ENCODE measurements around the gene FOXQ1.
A peak's percentile ranks its signal among the peaks of the same experiment; 100 is the strongest.

The FOXQ1 gene, protein sequence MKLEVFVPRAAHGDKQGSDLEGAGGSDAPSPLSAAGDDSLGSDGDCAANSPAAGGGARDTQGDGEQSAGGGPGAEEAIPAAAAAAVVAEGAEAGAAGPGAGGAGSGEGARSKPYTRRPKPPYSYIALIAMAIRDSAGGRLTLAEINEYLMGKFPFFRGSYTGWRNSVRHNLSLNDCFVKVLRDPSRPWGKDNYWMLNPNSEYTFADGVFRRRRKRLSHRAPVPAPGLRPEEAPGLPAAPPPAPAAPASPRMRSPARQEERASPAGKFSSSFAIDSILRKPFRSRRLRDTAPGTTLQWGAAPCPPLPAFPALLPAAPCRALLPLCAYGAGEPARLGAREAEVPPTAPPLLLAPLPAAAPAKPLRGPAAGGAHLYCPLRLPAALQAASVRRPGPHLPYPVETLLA

DNA sequence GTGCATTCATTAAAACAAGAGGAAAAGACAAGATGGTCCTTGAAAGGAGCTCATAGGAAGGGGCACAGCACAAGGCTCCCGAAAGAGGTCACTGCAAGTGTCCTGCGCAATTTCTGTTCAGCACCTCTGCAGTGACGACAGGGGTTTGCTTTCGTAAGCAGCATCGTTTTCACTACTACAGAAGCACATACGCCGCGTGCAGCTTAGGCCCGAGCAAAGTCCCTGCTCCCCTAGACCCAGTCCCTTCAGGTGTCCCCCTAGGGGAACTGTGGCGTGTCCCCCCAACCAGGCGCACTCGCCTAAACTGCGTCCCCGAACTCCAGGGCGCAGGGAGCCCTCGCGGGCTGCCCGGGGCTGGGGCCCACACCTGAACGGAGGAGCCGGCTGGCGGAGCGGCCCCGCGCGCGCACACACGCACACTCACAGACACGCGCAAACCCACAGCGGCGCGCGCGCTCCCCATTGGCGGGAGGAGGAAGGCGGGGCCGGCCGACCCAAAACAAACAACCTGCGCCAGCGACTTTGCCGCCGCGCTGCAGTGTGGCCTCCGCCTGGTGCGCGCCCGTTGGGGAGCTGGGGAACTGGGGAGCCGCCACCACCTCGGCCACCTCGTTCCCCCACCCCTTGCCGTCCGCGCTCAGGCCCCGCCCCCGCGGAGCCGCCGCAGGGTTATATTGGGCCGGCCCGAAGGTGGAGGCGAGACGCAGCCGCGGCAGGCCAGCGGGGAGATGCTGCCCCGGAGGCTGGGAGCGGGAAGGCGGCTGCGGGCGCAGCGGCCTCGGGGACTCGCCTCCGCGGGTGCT lies at the start of gene FOXQ1:
Gene FOXQ1, plus strand, starts transcription at position 699 of the 803 bp plus-strand sequence. CDS start 607 bp downstream, outside the sequence.
- no peak for DNase-seq (ENCODE audit: low spot score)

DNA sequence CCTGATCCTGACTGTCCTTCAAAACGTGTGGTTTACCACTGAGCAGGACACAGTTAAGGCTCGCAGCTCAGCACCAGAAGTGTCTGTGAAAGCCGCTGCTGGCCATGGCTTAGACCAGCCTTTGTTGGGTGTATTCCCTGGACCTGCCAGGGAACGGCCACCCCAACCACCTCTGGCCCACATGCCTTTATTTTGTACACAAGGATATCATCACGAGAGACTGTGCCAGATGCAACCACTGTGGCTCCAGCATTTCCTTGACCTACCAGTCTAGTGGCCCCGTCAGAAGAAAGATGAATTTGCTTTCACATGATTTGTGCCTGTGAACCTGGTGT lies 49.2 kb upstream of the FOXQ1 start:
- no peak for DNase-seq (ENCODE audit: low spot score)

DNA sequence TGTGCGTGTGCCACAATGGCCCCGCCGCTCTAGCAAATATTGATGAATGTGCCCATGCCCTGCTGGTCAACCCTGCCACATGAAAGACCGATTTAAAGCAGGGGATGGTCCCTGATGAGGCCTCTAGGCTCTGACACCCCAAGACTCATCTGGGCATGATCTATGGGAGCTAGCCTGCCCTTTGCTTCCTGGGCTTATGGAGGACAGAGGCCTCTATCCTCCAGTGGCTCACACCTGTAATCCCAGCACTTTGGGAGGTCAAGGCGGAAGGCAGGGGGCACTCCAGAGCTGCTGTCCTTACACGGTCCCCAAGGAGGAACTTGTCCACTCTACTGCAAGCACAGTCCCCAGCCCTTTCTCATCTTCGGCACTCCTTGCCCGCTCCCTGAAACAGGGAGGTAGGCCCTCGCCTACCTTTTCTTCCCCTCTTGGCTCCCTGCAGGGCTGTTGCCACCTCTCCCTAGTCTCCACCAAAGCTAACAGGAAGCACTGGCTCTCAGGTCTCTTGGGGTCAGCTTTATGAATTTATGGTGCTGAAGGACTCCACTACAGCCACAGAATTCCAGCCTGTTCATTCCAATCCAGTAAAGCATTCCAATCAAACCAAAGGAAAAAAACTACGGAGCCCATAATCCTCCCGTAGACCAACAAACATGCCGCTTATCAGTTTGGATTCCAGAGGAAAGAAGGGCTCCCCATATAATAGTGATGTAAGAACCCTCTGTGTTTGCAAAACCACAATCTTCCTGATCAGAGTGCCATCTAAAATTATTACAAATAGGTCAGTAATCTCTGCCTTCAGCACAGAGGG lies 48.7 kb upstream of the FOXQ1 start:
- DNase-seq (ENCODE audit: low spot score), result peak; percentile 96

DNA sequence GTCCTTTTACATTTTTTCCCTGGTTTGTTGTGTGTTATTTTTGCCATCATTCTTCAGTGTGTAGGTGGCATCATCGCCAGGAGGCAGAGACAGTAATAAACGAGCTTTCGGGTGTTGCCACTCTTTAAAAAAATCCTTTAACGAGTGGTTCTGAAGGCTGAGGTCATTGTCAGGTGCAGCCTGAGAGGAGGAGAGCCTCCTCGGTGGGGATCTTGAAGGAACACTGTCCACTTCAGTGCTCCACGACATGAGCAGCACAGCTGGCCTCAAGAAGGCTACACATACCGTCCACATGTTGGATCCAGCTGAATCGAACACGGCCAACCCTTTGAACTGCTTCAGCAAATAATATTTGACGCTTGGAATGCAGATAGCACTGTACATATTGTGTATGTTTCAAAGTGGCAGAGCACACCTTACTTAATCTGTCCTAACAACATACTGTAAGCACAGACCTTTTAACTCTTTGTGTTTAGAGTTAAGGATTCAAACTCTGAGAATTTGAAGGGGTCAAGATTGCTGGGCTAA lies 48.0 kb upstream of the FOXQ1 start:
- DNase-seq (ENCODE audit: low spot score), result no peak

DNA sequence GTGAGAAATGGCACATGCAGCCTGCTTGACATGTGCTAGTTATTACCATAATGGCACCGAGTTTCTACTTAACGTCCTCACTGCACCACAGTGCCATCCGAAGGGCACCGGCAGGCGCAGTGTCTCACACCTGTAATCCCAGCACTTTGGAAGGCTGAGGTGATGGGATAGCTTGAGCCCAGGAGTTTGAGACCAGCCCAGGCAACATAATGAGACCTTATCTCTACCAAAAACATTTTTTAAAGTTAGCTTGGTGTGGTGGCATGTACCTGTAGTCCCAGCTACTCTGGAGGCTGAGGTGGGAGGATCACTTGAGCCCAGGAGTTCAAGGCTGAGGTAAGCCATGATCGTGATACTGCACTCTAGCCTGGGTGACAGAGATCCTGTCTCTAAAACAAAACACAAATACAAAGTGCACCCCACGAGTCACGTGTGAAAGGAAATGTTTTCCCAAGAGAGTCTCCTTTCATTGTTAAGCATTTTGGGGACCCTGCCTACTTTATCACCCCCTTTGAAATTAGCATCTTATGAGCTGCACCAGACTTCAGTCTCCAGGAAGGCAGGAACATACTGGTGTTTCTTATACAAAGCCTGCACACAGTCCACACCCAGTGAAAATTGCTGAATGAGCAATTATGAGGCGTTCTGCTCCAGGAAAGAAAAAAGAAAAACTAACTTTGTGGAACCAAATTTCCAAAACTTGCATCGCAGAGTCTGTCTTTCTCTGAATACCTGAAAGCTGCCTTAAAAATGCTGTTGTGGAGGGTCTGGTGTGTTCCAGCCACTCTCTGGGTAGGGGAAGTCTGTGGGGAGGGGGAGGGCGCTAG lies 47.1 kb upstream of the FOXQ1 start:
- DNase-seq (ENCODE audit: low spot score), result no peak

DNA sequence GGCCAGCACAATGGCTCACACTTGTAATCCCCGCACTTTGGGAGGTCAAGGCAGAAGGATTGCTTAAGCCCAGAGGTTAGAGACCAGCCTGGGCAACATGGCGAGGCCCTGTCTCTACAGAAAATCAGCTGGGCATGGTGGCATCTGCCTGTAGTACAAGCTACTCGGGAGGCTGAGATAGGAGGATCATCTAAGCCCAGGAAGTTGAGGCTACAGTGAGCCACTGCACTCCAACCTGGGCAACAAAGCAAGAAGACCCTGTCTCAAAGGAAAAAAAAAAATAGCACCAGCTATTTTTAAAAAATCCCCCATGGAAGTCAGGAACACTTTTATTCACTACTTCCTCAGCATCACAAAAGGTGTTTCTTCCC lies 45.2 kb upstream of the FOXQ1 start:
- no peak for DNase-seq (ENCODE audit: low spot score)

DNA sequence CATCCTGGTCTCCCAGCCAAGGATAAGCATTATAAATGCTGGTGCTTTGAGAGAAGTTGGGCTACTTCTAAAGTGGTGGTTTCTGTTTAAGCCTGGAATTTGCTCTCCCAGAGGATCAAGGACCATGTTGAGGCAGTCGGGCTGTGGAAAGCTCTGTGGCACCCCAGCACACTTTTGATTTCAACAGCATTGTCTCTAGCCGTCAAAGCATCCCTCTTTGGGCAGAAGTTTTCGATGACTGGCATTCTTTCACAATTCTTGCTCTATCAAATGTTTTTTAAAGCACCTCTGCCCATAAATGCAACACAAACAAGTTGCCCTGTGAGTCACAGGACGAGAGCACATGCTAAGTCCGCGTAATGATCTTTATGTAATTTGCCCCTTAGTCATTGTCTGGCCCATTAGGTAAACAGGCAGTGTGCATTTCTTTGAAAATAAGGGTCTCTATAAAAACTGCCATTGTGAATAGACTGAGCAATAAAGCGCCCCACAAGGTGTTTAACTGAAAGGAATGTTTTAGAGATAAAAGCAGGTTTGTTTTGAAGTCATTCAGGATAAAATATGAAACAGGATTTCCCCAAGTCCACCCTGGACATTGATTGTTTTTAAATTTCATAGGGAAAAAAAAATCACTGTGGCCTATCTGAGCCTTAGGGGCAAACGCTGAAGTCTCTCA lies 44.7 kb upstream of the FOXQ1 start:
- DNase-seq (ENCODE audit: low spot score), result no peak

DNA sequence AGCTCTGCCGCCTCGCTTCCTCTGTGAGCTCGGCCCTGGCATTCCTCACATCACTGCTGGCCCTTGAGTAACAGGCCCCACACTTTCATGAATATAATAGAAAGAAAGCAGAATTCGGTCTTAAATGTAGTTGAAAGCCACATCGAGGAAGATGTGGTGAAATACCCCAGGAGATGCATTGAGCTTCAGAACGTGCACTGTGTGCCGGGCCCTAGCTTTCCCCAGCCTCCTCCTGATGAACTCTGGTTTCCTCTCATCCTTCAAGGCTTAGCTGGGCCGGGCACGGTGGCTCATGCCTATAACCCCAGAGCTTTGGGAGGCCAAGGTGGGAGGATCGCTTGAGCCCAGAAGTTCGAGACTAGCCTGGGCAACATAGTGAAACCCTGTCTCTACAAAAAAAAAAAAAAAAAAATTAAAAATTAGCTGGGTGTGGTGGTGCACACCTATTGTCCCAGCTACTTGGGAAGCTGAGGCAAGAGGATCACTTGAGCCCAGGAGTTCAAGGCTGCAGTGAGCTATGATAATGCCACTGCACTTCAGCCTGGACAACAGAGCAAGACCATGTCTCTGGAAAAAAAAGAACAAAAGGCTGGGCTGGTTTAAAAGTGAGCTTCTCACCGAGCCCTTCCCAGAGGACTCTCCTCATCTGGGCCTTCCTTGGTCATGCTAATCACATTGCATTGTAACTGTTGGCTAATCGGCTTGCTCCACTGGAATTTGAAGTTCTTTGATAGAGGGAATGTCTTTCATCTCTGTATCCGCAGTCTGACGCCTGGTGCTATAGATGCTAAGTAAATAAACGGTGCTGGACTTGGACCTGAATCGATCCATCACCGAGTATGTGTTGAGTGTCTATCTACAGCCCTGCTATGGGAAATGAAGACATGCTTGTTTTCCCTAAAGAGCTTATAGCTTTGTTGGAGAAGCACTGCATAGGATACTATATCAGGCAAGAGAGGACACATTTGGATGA lies 43.8 kb upstream of the FOXQ1 start:
- DNase-seq (ENCODE audit: low spot score), result no peak

DNA sequence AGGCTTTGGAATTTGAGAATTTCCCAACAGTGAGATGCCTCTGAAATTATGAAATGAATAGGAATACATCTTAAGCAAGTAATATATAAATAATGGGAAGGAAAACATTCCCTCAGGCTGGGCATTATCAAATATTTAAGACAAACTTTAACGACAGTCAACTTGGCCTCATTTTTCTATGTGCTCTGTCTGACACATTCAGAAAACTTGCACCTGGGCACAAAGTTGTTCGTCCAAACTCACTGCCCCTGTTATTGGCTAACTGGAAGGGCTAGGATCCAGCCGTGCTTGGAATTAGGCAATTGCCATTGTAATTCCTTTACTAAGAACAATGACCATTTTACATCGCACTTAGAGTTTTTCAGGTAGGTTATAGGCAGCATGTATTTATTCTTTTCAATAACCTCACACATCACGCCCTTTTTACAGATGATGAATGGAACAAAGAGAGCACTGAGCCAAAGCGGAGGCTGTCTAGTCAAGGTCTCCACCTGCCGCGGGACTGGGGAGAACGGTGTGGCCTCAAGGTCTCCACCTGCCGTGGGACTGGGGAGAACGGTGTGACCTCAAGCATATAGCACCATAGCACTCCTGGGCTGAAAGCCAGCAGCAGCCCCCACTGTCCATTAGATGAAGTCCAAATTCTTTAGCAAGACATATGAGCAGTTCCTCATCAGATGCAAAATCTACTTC lies 40.7 kb upstream of the FOXQ1 start:
- no peak for DNase-seq (ENCODE audit: low spot score)

DNA sequence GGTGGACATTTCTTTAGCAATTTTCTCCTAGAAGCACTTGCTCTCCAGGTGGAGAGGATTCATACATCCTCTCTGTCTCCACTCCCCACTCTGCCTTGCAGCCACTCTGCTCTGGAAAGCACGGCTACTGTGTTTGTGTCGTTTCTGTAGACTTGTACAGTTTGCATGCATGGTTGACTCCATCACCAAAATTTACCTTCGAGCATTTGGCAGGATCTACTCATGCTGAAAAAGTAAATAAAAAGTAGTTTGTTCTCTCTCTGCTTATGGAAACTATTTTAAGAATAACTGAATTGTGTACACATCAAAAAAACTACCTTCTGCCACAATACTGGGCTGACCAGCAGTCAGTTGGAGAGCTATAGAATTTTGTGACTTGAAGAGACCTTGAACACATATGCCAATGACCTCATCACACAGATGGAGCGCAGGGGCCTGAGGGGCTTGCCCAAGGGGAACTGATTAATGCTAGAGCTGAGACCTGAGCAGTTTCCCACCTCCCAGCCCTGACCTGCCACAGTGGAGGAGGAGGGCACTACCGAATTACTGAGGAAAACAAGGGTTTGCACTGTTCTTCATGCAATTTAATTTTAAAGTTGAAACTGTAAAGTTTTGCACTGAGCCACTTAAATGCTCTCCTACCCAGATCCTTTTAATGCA lies 33.7 kb upstream of the FOXQ1 start:
- no peak for DNase-seq (ENCODE audit: low spot score)

DNA sequence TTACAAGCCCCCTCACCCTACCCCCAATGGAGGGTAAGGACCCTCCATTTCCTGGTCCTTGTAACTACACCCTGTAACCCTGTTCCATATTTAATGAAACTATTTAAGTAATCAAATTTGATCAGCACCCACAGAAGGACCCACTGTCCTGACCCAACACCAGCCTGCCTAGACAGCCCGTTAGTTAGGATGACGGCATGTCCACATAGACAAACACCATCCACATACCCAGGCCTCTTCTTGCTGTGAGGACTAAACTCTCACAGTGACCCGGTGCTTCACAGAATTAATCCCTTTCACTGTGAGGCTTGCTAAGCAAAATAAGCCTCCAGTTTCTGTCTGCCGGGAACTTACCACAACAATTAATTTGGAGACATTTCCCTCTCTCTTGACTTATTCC lies 32.8 kb upstream of the FOXQ1 start:
- DNase-seq (ENCODE audit: low spot score), result no peak

DNA sequence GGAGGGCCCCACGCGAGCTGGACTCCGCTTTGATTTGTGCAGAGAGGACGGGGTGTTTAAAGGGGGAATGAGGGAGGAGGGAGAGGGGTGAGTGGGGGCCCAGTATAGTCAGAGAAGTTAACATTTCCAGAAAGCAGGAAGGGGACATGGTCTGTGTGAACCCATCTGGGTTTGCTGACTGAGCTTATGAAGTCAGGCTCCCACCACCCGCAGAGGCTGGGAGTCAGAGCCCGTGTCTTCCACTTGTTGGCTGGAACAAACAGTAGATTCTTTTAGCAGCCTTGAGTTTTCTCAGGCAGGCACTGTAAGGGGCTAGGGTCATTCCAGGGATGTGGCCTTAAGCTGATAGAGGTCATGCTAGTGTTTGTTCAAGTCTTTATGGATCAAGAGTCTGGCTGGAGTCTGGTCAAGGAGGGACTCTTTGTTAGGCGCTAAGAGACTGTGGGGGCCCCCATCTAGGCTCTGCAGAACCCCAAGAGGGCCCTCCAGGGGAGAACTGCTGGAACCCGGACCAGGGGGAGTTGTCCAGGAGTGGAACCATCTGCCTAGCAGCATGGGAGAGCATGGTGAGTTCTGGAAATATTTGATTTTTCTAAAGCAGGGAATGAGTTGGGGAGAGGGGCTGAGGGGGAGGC lies 31.1 kb upstream of the FOXQ1 start:
- DNase-seq (ENCODE audit: low spot score), result no peak

DNA sequence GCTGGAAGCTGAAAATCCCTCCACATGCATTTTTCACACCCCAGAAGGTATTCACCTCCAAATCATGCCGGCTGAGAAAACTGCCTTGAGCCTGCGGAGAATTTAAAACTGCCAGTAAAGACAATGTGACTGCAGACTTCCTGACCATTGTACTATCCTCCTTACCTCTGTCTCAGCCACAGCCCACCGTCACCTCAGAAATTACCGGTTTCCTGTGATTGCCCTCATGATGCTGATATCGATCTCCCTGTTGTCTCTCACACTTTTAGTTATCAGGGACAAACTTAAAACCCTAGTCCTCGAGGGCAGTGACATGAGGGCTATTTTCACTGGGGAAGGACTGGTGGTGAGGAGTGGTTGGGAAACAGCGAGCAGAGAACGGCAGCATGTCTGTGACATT lies 30.2 kb upstream of the FOXQ1 start:
- no peak for DNase-seq (ENCODE audit: low spot score)

DNA sequence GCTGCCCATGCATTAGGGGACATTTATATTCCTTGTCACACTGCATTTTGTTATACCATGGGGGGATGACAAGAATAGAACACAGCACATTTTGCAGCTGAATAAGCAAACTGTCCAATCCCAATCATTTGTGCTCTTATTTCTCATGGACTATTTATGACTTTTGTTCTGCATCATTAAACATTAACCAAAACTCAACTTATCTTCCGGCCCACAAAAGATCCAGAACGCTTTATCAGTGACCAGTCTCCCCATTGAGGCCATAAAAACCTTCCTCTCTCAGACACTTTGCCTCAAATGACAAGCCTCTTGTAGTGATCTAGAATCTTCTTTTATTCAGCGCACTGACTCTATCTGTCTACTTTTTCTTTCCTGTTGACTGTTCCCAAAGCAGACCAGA lies 28.4 kb upstream of the FOXQ1 start:
- no peak for DNase-seq (ENCODE audit: low spot score)

DNA sequence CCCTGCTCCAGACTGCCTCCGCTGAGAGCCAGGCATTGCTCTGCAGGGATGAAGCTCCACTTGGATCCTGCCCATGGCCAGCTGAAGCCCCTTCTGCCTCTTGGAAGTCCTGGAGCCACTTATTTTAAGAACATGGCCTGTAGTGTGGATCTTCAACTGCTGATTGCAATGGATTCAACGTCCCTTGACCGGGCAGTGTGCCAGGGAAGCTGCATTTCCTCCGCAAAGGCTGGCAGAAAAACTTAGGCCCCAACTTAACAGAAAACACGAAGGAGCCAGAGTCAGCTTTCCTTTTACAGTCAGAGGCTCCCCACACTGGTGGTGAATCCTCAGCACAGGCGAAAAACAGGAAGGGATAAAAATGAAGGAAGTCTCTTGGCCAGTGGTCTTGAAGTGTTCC lies 26.3 kb upstream of the FOXQ1 start:
- no peak for DNase-seq (ENCODE audit: low spot score)

DNA sequence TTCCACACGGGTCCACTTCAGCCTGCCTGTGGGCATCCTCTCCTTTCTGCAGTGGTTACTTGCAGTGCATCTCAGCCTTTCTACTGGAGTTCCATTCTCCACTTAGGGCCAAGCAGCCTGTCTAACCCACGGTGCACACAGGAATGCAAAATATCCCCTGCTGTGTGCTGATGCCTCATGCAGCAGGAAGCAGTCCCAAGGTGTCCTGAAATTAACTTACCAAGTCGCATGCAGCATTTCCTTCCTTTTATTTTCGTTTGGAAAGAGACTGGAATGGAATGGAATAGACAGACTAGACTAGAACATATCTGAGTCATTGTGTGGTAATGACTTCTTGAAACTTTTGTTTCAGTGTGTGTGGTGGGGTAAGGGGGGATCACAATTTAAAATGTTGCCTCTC lies 25.9 kb upstream of the FOXQ1 start:
- DNase-seq (ENCODE audit: low spot score), result no peak

DNA sequence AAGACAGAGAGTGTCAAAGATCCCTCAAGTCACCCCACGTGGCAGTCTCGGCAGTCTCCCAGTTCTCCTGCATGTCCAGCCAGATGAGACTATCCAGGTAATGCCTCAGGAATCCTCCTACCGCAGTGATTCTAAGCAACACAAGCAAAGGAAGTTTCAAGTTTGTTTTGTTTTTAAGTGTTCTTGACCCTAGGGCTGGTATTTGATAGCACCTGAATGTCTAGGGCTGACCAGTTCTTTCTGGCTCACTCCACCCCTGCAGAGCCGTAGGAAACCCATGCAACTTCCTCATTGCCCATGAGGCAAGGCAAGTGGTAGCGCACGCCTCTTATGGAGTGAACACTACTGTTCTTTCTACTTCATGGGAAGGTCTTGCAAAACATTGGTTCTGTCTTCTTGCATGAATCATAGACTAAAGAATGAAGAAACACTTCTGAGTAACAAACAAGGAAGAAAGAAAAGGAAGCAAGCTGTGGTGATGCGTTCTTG lies 24.8 kb upstream of the FOXQ1 start:
- DNase-seq (ENCODE audit: low spot score), result peak; percentile 46

DNA sequence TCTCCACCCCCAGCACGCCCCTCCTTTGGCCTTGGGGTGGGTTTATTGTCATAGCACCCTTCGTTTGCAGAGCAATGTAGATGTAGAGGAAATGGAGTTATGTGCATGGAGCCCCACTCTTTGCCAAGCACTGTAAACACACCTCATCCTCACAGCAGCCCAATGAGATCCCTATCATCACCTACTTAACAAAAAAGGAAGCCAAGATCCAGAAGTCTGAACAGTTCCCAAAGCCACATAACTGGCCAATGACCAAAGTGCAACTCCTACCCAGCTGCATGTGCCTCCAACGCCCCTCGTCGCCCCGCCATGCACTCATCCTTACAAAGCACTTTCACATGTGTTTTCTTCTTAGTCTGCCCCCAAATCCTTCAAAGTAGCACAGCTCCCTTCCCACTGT lies 21.8 kb upstream of the FOXQ1 start:
- no peak for DNase-seq (ENCODE audit: low spot score)
